ENCODE data around the gene TSHZ2.
"Not testable (repeated sequence)": the region's sequence is repeated elsewhere in the genome, so short reads cannot be mapped to it uniquely, and the experiment has no call there.

The TSHZ2 gene

GRCh38 chr20:53296451-53297153 is 324.4 kb downstream of the TSHZ2 start:
- no peak for DNase-seq

DNA sequence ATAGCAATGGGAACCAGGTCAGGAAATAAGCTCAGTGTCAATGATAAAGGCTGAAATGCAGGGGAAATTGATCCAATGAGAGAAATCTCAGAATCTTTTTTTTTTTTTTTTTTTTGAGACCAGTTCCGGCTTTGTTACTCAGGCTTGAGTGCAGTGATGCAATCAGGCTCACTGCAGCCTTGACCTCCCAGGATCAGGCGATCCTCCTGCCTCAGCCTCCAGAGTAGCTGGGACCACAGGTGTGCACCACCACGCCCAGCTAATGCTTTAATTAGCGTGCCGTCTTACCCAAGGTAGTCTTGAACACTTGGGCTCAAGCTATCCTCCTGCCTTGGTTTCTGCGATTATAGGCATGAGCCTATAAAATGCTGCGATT is 325.0 kb downstream of the TSHZ2 start:
- no peak for DNase-seq

- DNase-seq = no peak
Observed at GRCh38 chr20:53298260-53298659, 326.1 kb downstream of the TSHZ2 start.

DNA sequence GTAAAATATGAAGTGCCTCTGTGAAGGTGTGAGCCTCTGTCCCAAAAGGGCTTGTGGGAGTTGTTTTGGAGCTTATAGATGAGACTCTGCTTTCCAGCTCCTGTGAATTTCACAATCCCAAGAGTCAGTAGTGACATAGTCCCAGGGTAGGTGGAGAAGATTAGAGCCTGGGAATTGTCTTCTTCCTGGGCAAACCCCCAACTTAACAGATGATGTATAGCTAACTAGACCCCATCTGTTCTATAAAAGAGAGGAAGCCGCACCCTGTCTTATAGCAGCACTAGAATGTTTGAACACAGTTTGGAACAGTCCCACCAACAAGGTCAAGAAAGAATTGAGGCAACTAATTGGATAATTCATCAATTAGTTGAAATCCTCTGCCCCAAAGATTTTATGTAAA is 326.8 kb downstream of the TSHZ2 start:
- DNase-seq = no peak

DNA sequence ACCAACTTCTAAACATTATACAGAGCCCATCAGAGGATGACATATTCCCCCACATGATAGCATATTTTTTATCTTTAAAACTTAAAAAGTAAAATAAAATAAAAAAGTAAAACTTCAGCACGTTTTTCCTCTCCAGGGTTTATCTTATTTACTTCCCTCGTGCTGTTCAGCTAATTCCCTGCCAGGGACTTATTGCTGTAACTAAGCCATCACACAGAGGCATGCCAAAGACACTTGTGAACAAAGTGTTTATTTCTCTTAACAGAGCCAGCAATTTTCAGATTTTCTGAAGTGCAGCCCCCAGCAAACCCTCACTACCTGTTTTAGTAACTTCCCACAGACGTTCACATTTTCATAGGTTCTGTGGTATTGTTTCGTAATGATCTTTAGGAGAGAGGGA is 327.7 kb downstream of the TSHZ2 start:
- DNase-seq = no peak

GRCh38 chr20:53301869-53302268 is 329.7 kb downstream of the TSHZ2 start:
- no peak for DNase-seq

GRCh38 chr20:53302695-53303412 is 330.7 kb downstream of the TSHZ2 start:
- DNase-seq = no peak

GRCh38 chr20:53303413-53303760 is 331.2 kb downstream of the TSHZ2 start:
- no peak for DNase-seq

- no peak for DNase-seq
Observed at GRCh38 chr20:53304146-53304545, 332.0 kb downstream of the TSHZ2 start.

GRCh38 chr20:53306192-53306805 is 334.1 kb downstream of the TSHZ2 start:
- DNase-seq = no peak

- DNase-seq = no peak
Observed at GRCh38 chr20:53307964-53308597, 335.9 kb downstream of the TSHZ2 start.

DNA sequence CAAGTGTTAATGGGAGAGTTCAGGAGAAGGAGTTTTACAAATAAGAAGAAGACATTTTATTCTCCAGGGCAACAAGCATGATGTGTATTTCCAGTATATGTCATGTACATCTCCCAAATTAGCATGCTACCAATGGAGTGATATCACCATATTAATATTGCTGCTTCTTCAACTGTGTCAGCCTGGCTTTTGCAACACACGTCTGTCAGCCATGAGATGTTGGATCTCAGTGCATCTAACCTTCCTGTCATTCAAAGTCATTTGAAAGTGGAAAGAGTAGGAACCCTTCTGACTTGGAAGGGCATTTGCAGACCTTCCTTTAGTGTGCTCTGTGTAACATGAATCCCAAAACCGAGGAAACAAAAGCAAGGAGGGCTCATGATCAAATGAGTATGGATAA is 337.4 kb downstream of the TSHZ2 start:
- no peak for DNase-seq

DNA sequence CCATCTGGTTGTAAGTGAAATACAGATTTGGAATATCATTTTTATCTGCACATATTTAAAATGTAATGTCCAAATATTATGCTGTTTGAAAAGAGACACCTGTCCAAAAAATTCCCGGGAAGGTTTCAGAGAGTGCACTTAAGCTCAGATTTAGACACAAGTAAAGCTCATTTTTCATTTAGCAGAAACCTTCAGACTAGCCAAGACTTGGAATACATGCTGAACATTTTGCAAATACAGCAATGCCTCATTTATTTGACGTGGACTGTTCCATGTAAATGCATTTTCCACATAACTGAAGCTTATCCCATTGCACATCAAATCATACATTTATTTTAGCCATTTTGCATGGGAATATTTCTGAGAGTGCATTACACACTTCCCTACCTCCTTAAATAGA is 340.8 kb downstream of the TSHZ2 start:
- no peak for DNase-seq

- DNase-seq = no peak
Observed at GRCh38 chr20:53316206-53316937, 344.2 kb downstream of the TSHZ2 start.

DNA sequence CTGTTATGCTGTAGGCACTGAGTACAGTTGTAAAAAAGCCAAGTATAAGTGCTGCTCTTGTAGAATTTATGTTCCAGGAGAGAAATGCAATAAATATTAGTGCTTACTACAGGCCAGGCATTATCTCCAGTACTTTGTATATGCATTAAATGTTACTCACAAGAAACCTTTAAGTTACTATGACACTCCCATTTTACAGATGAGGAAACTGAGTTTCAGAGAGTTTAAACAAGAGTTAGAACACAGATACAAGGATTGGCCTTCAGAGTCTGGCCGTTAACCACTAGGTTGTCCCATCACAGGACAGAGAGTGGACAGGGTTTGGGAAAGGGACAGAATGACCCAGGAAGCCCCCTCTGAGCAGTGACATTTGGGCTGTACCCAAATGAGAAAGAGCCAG is 347.0 kb downstream of the TSHZ2 start:
- no peak for DNase-seq

- no peak for DNase-seq
Observed at GRCh38 chr20:53319716-53320115, 347.6 kb downstream of the TSHZ2 start.

GRCh38 chr20:53320701-53321100 is 348.5 kb downstream of the TSHZ2 start:
- DNase-seq = no peak

GRCh38 chr20:53321596-53321995 is 349.4 kb downstream of the TSHZ2 start:
- DNase-seq = no peak

DNA sequence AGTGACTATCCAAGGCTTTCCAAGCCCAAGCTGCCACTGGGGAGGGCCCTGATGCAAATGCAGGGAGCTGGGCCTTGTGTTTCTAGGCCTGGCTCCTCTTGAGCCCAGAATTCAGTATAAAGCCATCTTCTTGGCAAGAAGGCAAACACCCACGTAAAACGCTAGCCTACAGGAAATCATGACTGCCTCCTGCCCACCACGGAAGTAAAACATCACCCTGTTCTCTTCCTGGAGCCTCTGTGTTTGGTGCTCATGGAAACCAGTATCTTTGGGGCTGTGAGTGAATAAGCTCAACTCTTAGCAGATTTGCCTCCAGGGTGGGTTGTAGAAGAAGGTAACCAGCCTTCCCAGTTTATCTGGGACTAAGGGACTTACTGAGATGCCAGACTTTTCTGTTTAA is 350.5 kb downstream of the TSHZ2 start:
- no peak for DNase-seq

DNA sequence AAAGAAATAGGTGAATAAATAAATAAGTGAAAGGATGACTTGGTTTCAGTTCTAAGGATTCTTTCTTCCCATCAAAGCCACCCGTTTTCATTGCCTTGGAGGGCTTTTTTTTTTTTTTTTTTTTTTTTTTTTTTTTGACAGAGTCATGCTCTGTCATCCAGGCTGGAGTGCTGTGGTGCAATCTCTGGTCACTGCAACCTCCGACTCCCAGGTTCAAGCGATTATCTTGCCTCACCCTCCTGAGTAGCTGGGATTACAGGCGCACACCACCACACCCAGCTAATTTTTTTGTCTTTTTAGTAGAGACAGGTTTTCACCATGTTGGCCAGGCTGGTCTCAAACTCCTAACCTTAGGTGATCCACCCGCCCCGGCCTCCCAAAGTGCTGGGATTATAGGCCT is 351.3 kb downstream of the TSHZ2 start:
- not testable (repeated sequence) for DNase-seq

GRCh38 chr20:53324816-53325215 is 352.7 kb downstream of the TSHZ2 start:
- no peak for DNase-seq

- no peak for DNase-seq
Observed at GRCh38 chr20:53328961-53329360, 356.8 kb downstream of the TSHZ2 start.

GRCh38 chr20:53329781-53330180 is 357.6 kb downstream of the TSHZ2 start:
- no peak for DNase-seq

All from NCI-H2107 (cell line).